Uterus (tissue), 2 donors: ENCODE data around the gene TMBIM1.

Experiments
- POLR2A ChIP-seq, 2 donors: fragments of 450-650 bp; IDR thresholded peaks; one replicate each; pipeline ENCODE4 v1.6.1; 2016; ENCODE audit warnings: antibody characterized with exemption in 2 of 2, mild to moderate bottlenecking in 1 of 2, moderate library complexity in 1 of 2
- TF ChIP-seq, protein P1 (sequence below), 4 experiments: fragments of 200-600 bp in 2 of 4; fragments of 450-650 bp in 2 of 4; sonication (generic) in 2 of 4; IDR thresholded peaks; one replicate each; pipeline ENCODE4 v1.5.1; 2016 to 2019; ENCODE audit warnings: antibody characterized with exemption in 4 of 4, mild to moderate bottlenecking in 2 of 4, moderate library complexity in 1 of 4

DNA sequence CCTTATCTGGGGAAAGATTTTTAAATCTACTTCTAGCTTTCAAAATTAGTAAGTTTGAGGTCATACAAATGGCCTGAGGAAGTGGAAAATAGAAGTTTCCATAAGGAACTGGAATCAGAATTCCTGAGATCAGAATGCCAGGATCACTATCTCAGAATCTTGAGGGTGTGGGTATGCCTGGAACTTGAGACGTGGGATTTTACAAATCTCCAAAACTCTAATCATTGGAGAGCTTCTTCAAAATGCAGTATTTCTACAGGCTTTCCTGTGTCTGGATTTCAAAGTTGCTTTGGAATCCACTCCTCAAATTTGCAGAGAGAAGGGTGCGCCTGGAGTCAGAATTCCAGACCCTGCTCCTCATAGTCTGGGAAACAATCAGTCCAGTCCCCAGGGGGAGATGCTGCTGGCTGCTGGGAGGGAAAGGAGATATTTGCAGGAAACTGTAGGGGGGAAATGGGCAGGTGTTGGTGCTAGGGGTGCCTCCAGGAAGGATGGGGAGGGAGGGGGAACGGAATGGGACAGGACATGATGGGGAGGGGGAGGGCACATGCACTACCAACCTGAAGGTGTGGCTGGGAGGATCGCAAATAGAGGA lies 33.4 kb upstream of the TMBIM1 start:
- no peak for TF ChIP-seq POLR2A (IDR thresholded peaks at IDR 0.05)
- TF ChIP-seq, protein P1, sequence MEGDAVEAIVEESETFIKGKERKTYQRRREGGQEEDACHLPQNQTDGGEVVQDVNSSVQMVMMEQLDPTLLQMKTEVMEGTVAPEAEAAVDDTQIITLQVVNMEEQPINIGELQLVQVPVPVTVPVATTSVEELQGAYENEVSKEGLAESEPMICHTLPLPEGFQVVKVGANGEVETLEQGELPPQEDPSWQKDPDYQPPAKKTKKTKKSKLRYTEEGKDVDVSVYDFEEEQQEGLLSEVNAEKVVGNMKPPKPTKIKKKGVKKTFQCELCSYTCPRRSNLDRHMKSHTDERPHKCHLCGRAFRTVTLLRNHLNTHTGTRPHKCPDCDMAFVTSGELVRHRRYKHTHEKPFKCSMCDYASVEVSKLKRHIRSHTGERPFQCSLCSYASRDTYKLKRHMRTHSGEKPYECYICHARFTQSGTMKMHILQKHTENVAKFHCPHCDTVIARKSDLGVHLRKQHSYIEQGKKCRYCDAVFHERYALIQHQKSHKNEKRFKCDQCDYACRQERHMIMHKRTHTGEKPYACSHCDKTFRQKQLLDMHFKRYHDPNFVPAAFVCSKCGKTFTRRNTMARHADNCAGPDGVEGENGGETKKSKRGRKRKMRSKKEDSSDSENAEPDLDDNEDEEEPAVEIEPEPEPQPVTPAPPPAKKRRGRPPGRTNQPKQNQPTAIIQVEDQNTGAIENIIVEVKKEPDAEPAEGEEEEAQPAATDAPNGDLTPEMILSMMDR (IDR thresholded peaks at IDR 0.05): no peak
